ENCODE results near the gene FOXO1. TPM values are rescaled to one million over a fixed set of nuclear protein-coding genes. Genes with fewer than 3 reads are reported as not detected.

The FOXO1 gene
- total and polyA plus RNA-seq, 9 of the 15 experiments (the other 6 are each of a cell fraction or from before 2014, with no cell fraction given): 0.04 to 0.73 (median 0.20) TPM

GRCh38 chr13:40671956-40672764, 5.7 kb upstream of the FOXO1 start (continued):
- TF ChIP-seq CBX2 (IDR thresholded peaks at IDR 0.05; ENCODE audit: insufficient read depth, low read length, poor library complexity, severe bottlenecking) (no peak), SMARCB1 (IDR thresholded peaks at IDR 0.05; ENCODE audit: insufficient read length, low read depth) (no peak), DACH1 (IDR thresholded peaks at IDR 0.05; ENCODE audit: partially characterized antibody) (peak; percentile 70), PRDM10 (IDR thresholded peaks at IDR 0.05; ENCODE audit: partially characterized antibody) (no peak), CBFA2T3 (IDR thresholded peaks at IDR 0.05) (peak; percentile 87), MAX (CRISPR knock-in tag; IDR thresholded peaks at IDR 0.05) (no peak), SUPT5H (IDR thresholded peaks at IDR 0.05) (no peak), HDAC1 (IDR thresholded peaks at IDR 0.05) (peak in 1 of 2 experiments; percentile 24; a peak in 1 of 4 replicates), TRIM24 (IDR thresholded peaks at IDR 0.05) (peak in 1 of 2 experiments; percentile 44; a peak in 1 of 4 replicates), BRF1 (IDR thresholded peaks at IDR 0.05; ENCODE audit: borderline replicate concordance, extremely low read depth, insufficient read length) (no peak), CREBBP (IDR thresholded peaks at IDR 0.05; ENCODE audit: low read depth, low read length) (no peak), ZNF140 (CRISPR knock-in tag; IDR thresholded peaks at IDR 0.05) (no peak), ZZZ3 (IDR thresholded peaks at IDR 0.05) (no peak), MAFG (tag; conservative IDR thresholded peaks at IDR 0.05) (peak; percentile 73), PTTG1 (tag; IDR thresholded peaks at IDR 0.05; ENCODE audit: low read depth) (no peak), ZNF347 (CRISPR knock-in tag; IDR thresholded peaks at IDR 0.05; ENCODE audit: low read depth) (no peak), DDX20 (tag; IDR thresholded peaks at IDR 0.05; ENCODE audit: low read depth) (no peak), SMAD1 (IDR thresholded peaks at IDR 0.05; ENCODE audit: low read depth, low read length, partially characterized antibody) (no peak), USF1 (CRISPR knock-in tag; IDR thresholded peaks at IDR 0.05) (no peak)
- TF ChIP-seq, protein P1, sequence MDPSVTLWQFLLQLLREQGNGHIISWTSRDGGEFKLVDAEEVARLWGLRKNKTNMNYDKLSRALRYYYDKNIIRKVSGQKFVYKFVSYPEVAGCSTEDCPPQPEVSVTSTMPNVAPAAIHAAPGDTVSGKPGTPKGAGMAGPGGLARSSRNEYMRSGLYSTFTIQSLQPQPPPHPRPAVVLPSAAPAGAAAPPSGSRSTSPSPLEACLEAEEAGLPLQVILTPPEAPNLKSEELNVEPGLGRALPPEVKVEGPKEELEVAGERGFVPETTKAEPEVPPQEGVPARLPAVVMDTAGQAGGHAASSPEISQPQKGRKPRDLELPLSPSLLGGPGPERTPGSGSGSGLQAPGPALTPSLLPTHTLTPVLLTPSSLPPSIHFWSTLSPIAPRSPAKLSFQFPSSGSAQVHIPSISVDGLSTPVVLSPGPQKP (CRISPR knock-in tag; IDR thresholded peaks at IDR 0.05): no peak
